ENCODE data around the gene HDAC2.

GRCh38 chr6:113982055-113982550 lies 11.2 kb upstream of the HDAC2 start:
- TF ChIP-seq, protein P1, sequence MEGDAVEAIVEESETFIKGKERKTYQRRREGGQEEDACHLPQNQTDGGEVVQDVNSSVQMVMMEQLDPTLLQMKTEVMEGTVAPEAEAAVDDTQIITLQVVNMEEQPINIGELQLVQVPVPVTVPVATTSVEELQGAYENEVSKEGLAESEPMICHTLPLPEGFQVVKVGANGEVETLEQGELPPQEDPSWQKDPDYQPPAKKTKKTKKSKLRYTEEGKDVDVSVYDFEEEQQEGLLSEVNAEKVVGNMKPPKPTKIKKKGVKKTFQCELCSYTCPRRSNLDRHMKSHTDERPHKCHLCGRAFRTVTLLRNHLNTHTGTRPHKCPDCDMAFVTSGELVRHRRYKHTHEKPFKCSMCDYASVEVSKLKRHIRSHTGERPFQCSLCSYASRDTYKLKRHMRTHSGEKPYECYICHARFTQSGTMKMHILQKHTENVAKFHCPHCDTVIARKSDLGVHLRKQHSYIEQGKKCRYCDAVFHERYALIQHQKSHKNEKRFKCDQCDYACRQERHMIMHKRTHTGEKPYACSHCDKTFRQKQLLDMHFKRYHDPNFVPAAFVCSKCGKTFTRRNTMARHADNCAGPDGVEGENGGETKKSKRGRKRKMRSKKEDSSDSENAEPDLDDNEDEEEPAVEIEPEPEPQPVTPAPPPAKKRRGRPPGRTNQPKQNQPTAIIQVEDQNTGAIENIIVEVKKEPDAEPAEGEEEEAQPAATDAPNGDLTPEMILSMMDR (IDR thresholded peaks at IDR 0.05; ENCODE audit: extremely low read depth in 1 of 2, insufficient read depth in 1 of 2, low read depth in 1 of 2, low read length in 2 of 2), result no peak
- TF ChIP-seq EZH2 (IDR thresholded peaks at IDR 0.05; ENCODE audit: borderline replicate concordance, low read depth, low read length, severe bottlenecking) (no peak), POLR2A (IDR thresholded peaks at IDR 0.05; ENCODE audit: low read depth, low read length) (no peak), POLR2AphosphoS5 (IDR thresholded peaks at IDR 0.05; ENCODE audit: insufficient read depth, low read depth, low read length) (no peak)

Data from endothelial cell of umbilical vein (primary cell).